ENCODE data around the gene PRSS3.
"Not testable (repeated sequence)": the region's sequence is repeated elsewhere in the genome, so short reads cannot be mapped to it uniquely, and the experiment has no call there.

GRCh38 chr9:33770156-33770880 is 25.0 kb upstream of the PRSS3 start:
- TF ChIP-seq, protein P1, sequence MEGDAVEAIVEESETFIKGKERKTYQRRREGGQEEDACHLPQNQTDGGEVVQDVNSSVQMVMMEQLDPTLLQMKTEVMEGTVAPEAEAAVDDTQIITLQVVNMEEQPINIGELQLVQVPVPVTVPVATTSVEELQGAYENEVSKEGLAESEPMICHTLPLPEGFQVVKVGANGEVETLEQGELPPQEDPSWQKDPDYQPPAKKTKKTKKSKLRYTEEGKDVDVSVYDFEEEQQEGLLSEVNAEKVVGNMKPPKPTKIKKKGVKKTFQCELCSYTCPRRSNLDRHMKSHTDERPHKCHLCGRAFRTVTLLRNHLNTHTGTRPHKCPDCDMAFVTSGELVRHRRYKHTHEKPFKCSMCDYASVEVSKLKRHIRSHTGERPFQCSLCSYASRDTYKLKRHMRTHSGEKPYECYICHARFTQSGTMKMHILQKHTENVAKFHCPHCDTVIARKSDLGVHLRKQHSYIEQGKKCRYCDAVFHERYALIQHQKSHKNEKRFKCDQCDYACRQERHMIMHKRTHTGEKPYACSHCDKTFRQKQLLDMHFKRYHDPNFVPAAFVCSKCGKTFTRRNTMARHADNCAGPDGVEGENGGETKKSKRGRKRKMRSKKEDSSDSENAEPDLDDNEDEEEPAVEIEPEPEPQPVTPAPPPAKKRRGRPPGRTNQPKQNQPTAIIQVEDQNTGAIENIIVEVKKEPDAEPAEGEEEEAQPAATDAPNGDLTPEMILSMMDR (conservative IDR thresholded peaks at IDR 0.05 in 1 of 2, IDR thresholded peaks at IDR 0.05 in 1 of 2; ENCODE audit: low read depth in 1 of 2, low read length in 2 of 2) = not testable (repeated sequence)
- not testable (repeated sequence) for TF ChIP-seq EZH2 (IDR thresholded peaks at IDR 0.05; ENCODE audit: low read length, missing control alignments)
